ENCODE measurements around the gene FNDC11. TPM values are rescaled to one million over a fixed set of nuclear protein-coding genes. Genes with fewer than 3 reads are reported as not detected.

Gene FNDC11
- total RNA-seq, 1 experiment from 2014 or later: 1.8 TPM

DNA sequence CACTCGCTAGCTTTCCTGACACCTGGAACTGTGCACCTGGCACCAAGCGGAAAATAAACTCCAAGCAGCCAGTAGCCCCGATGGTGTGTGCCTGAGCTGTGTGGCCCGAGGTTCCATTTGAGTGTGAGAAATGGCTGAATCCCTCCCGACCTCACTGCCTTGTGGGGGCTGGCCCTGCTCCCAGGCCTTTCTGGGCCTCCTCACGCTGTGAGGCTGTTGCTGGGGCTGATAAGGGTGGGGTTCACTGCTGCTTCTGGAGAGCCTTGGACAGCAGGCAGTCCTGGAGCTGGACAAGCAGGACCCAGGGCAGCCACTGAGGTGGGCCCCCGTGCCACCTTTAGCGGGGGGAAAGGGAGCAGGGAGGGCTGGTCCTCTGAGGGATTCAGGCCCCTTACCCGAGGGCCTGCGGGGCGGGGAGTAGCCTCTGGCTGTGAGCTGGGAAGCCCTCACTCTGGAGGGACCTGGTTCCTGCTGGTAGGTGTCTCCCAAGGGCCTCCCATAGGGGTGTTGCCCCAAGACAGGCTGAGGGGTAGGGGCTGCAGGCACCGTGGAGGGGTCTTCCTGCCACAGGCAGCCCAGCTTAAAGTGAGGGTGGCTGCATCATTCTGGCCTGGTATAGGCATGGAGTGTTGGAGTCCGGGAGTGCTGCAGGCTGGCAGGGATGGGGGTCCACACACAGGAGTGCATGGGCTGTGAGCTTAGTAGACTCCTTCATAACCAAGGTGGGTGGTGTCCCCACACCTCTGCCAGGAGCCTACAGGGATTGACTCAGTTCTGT, 31.7 kb upstream of the FNDC11 start:
- Histone ChIP-seq H3K27ac (ENCODE audit: low read length) (no peak overlapping the region), H3F3A (ENCODE audit: low read length, unreplicated experiment) (peaks cover 10% of the 10 kb centered on the region), H3K36me3 (ENCODE audit: low read depth, low read length) (peaks cover 24% of the 10 kb centered on the region), H2AFZ (ENCODE audit: low read length) (no peak overlapping the region), H4K20me1 (ENCODE audit: low read length) (peaks cover 24% of the 10 kb centered on the region), H3K9me2 (replicated peaks; ENCODE audit: low read length) (no peaks in the 10 kb centered on the region), H3K4me3 (ENCODE audit: low read length) (peak overlapping the region; percentile 99), H3K79me2 (ENCODE audit: low read length) (peaks cover 27% of the 10 kb centered on the region), H3K4me2 (ENCODE audit: low read length) (peak overlapping the region; percentile 93), H3K27me3 (ENCODE audit: low read length) (no peaks in the 10 kb centered on the region), H3K9me3 (ENCODE audit: low read length) (no peaks in the 10 kb centered on the region), H3K4me1 (ENCODE audit: insufficient read depth, low read length) (peaks cover 13% of the 10 kb centered on the region), H3K9ac (ENCODE audit: low read length) (no peak overlapping the region)
- ChIA-PET POLR2A (ENCODE audit: unreplicated experiment) (interaction anchor here (1.4 kb wide), 1 partner anchor 14 kb away, joined by 8 read pairs; the partner anchor contains the start of gene PTK6), CTCF (no interaction called here)
- TF ChIP-seq EZH2phosphoT487 (IDR thresholded peaks at IDR 0.05; ENCODE audit: borderline replicate concordance, low read length) (no peak), EZH2 (IDR thresholded peaks at IDR 0.05; ENCODE audit: low read length, unreplicated experiment) (no peak)
- TF ChIP-seq, protein P1, sequence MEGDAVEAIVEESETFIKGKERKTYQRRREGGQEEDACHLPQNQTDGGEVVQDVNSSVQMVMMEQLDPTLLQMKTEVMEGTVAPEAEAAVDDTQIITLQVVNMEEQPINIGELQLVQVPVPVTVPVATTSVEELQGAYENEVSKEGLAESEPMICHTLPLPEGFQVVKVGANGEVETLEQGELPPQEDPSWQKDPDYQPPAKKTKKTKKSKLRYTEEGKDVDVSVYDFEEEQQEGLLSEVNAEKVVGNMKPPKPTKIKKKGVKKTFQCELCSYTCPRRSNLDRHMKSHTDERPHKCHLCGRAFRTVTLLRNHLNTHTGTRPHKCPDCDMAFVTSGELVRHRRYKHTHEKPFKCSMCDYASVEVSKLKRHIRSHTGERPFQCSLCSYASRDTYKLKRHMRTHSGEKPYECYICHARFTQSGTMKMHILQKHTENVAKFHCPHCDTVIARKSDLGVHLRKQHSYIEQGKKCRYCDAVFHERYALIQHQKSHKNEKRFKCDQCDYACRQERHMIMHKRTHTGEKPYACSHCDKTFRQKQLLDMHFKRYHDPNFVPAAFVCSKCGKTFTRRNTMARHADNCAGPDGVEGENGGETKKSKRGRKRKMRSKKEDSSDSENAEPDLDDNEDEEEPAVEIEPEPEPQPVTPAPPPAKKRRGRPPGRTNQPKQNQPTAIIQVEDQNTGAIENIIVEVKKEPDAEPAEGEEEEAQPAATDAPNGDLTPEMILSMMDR (conservative IDR thresholded peaks at IDR 0.05; ENCODE audit: low read depth, low read length): no peak
- no TSS peak for BruUV-seq (replicated peaks)
- DNase-seq: no peak
- intact Hi-C loops (cut with micrococcal nuclease): no loop called here
- ATAC-seq: no peak

DNA sequence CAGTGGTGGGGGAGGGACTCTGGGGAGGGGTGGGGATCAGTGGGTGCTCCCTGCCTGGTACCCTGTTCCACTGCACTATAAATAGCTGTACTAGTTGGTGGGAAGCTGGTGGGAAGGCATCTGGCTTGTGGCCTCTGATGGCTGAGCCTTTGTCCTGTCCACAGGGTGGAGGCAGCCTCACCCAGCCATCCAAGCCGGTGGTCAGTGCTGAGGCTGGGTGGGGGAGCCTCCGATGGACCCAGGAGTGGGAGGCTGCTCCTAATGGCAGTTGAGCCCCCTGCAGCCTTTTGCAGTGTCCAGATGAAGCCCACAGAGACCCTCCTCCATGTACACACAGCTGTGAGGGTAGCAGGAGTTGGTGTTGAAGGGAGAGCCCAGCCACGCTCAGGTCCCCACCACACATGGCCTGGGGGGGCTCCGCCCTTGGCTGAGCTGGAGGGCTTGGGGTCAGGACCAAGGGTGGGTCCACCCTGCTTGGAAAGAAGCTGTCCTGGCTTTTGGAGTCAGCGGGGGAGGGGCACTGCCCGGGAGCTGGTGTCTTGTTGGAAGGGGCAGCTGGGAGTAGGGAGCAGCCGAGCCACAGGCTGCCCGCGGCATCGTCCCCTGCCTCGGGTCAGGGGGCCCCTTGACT, 30.9 kb upstream of the FNDC11 start:
- Histone ChIP-seq H3K79me2 (ENCODE audit: low read length) (peaks cover 27% of the 10 kb centered on the region), H3K36me3 (ENCODE audit: low read depth, low read length) (peaks cover 24% of the 10 kb centered on the region), H3K4me1 (ENCODE audit: insufficient read depth, low read length) (peaks cover 13% of the 10 kb centered on the region), H2AFZ (ENCODE audit: low read length) (no peak overlapping the region), H3K9me2 (replicated peaks; ENCODE audit: low read length) (no peaks in the 10 kb centered on the region), H3K9ac (ENCODE audit: low read length) (no peak overlapping the region), H3K9me3 (ENCODE audit: low read length) (no peaks in the 10 kb centered on the region), H4K20me1 (ENCODE audit: low read length) (peaks cover 24% of the 10 kb centered on the region), H3K27me3 (ENCODE audit: low read length) (no peaks in the 10 kb centered on the region), H3K4me3 (ENCODE audit: low read length) (no peak overlapping the region), H3K4me2 (ENCODE audit: low read length) (no peak overlapping the region), H3F3A (ENCODE audit: low read length, unreplicated experiment) (peaks cover 12% of the 10 kb centered on the region), H3K27ac (ENCODE audit: low read length) (no peak overlapping the region)
- POLR2A ChIA-PET (ENCODE audit: unreplicated experiment): interaction anchor here (0.6 to 1.3 kb wide), 3 partner anchors 11 to 176 kb away, joined by 3 to 4 read pairs (median 3); partner anchors contain the start of gene PTK6
- DNase-seq (no peak), ATAC-seq (no peak)
- no TSS peak for BruUV-seq (replicated peaks)
- no peak for TF ChIP-seq EZH2 (IDR thresholded peaks at IDR 0.05; ENCODE audit: low read length, unreplicated experiment)
- TF ChIP-seq EZH2phosphoT487 (IDR thresholded peaks at IDR 0.05; ENCODE audit: borderline replicate concordance, low read length): no peak
- TF ChIP-seq, protein P1 (conservative IDR thresholded peaks at IDR 0.05; ENCODE audit: low read depth, low read length): no peak
- intact Hi-C loops (cut with micrococcal nuclease): no loop called here
- CTCF ChIA-PET: no interaction called here
